HS-27A (cell line): ENCODE results near the gene IQSEC2.

ENCODE experiments used
- DNase-seq: peaks from one replicate; pipeline ENCODE4 v3.0.0-alpha.2; 2012; ENCODE audit warnings: low read depth, missing footprints

IQSEC2 gene

DNA sequence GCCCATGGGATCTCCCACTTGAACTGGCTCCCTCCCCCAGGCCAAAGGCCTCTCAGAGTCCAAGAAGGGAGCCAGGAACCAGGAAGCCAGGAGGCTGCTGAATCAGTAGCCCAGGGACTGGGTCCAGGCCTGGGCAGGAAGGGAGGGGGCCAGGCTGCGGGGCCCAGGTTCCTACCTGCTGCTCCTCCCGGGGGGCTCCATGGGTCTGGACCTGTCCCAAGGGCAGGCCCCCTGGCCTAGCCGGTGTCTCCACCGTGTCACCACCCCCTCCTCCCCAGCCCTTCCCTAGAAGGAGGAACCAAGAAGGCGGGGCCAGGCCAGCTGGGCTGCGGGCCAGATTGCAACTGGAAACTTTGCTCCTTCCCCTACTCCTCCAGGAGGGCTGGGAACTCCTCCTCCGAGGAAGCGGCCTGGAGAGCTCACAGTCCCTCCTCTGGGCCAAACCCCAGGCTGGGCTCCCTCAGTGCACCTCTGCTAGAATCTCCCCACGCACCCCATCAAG, at the start of gene IQSEC2:
IQSEC2 (minus strand) TSS at position 264 of the 502 bp plus-strand sequence.
- DNase-seq, result no peak

DNA sequence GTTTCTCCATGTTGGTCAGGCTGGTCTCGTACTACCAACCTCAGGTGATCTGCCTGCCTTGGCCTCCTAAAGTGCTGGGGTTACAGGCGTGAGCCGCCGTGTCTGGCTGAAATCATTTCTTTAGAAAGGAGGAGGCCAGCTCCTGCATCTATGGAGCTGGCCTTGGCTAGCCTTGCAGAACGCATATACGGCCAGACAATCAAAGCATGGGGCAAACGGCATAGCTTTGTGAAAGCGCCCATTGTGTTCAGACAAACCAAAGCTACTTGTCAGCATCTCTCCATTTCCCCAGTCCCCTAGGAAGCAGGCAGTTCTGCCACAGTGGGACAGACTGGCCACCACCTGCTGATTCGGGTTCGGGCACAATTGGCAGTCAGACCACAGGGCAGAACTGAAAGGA, 48.9 kb upstream of the IQSEC2 start:
- no peak for DNase-seq

DNA sequence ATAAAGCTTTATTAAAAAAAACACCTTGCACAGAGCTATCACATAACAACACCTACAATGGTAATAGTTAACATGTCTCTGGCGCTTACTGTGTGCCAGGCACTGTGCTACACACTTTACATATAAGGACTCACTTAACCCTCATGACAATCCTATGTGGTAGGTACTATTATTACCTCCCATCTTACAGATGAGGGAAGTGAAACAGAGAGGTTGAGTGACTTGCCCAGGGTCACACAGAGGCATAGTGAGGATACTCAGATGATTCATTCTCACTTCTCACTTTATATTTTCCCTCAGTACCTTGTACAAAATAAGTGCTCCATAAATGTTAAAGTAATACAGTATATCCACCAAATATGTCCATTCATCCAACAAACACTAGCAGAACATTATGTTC, 43.4 kb upstream of the IQSEC2 start:
- DNase-seq, result no peak

DNA sequence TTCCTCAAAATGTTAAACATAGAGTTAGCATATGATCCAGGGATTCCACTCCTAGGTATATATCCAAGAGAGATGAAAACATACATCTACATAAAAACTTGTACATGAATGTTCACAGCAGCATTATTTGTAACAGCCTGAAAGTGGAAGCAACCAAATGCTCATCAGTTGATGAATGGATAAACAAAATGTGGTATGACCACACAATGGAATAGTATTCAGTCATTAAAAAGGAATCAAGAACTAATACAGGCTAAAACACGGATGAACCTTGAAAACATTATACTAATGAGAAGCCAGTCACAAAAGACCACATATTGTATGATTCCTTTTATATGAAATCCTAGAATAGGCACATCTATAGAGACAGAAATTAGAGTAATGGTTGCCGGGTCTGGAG, 42.7 kb upstream of the IQSEC2 start:
- no peak for DNase-seq

DNA sequence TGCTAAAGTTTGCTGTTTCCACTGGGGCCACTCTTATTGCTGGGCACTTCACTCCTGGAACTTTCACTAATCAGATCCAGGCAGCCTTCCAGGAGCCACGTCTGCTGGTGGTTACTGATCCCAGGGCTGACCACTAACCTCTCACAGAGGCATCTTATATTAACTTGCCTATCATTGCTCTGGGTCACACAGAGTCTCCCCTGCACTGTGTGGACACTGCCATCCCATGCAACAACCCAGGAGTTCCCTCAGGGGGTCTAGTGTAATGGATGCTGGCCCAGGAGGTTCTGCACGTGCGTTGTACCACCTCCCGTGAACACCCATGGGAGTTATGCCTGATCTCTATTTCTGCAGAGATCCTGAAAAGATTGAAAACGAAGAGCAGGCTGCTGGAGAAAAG, 41.8 kb upstream of the IQSEC2 start:
- no peak for DNase-seq

DNA sequence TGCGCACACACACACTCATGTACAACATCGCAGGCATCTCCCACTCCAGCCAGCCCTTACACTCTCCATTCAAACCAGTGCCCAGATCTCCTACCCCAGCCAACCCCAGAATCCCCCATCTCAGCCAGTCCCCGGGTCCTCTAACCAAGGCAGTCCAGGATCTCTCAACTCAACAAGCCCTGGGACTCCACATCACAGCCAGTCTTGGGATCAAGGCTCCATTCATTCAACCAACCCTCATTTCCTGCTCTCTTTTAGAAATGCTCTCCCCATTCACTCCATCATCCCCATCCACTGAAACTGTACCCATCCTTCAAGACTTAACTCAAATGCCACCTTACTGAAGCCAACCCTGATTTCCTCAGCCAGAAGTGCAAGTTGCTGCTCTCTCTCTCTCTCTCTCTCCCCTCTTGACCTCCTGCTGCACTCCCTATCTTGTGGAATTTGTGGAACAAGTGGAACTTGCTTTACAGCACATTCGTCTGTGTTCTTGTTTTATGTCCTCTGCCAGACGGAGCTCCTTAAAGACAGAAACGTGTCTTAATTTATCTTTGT, 40.6 kb upstream of the IQSEC2 start:
- DNase-seq, result no peak

DNA sequence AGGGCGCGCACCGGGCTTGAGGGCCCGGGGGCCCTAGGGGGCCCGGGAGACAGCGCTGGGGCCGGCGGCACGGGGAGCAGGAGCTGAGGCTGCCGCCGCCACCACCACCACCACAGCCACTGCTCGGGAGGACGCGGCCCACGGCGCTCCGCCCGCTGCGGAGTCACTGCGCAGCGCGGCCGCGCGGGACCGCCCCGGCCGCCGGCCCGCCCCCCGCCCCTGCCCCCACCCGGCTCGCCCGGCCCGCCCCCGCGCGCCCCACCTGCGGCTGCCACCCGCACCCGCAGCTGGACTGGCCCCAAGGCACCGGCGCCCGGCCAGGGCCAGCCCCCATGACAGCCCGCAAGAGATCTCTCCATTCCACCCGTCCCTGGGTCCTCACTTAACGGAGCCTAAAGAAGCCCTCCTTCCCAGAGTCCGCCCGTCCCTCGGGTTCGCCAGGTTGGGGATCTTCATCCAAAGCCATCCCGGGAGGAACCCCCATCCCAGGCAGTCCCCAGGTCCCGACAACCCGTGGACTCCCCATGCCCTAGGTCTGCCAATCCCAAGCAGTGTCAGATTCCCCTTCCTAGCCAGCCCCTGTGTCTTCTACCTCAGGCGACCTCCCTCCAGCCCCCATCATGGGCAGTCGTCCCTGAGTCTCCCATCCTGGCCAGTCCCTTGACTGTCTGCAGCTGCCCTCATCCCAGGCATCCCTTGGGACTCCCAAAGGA, 40.0 kb upstream of the IQSEC2 start:
- no peak for DNase-seq

DNA sequence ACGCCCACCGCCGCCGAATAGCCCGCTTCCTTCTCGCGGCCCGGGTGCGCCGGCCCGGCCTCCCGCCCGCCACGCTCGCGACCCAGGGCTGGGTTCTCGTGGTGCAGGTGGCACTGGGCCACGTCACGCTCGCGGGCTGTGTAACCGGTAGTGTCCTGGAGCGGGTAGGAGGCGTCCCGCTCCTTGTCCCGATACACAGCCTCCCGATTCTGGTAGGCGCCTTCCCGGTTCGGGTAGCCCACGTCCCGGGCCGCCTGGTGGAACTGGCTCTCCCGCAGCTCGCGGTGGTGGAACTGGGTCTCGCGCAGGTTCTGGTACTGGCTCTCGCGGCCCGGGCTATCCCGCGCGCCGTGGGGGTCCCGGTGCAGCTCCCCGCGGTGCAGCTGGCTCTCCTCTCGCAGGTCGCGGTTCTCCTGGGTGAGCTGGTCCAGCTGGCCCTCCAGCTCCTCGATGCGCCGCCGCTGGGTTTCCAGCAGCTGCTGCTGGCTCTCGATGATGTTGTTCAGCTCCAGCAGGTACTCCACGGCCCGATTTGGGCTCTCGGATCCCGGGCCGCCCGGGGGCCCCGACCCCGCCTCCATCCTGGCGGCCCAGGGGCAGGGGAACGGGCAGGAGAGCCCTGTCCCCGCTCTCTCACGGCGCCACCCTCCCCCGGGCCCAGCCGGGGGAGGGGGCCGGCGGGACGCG, 39.3 kb upstream of the IQSEC2 start:
- DNase-seq, result no peak

DNA sequence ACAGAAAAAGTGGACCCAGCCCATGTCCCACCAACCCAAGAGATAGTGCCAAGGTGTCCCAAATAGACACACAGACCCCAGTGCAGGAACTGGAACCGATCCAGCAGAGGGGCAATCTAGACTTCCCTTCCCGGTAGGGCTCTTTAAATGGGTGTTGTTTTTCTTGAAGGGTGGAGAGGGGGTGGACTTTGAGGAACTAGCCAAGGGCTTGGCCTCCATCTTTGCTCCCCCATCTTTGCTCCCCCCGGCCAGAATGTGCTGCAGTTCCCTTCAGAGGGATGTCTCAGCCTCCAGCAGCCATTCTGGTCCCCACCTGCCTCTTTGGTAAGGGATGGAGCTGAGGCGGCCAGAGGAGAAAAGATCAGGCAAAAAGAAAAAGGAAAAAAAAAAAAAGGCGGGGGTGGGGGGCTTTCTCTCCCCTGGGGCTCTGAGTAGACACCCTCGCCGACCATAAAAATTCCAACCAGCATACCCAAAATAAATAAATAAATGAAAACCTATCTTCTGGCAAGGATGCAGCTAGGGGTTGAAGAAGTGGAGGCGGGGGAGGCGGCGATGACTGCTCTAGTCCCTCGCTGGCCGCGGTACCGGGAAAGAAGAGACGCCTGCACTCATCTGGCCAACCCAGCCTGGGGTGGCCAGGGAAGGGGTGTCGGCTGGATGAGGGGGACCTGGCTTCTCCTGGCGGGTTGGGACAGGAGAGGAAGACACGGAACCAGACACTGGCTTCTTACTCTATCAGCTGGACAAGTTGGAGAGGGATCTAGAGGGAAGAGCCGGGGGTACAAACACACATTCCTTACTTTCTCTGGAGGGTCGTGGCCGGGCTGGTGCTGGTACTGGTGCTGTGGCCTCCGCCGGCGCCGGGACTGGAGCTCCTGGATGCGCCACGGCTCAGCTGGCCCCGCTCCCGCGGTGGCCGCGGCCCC, 38.5 kb upstream of the IQSEC2 start:
- no peak for DNase-seq

DNA sequence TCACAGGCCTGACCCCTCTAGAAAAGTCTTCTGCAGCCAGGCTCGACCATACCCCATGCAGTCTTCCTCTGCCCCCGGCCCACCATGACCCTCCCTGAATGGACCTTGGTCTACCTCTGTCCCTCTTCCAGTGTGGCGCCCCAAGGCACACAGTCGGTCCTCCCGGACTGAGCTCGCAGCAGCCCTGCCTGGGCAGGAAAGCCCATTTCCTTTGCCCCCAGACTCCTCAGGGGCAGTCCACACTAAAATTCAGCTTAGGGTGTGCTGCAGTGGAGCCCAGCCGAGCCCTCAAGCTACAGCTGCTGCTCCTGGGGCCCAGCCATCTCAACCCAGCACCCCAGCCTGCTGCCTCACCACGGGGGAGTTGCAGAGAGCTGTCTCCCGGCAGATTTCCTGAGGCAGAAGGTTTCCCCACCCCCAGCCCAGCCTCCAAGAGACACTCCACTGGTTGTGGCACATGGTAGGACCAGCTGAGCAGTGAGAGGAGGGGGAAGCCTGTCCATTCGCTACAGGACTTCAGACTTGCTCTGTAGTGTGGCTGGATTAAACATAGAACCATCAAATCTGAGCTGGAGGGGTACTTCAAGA, 37.5 kb upstream of the IQSEC2 start:
- DNase-seq, result no peak

DNA sequence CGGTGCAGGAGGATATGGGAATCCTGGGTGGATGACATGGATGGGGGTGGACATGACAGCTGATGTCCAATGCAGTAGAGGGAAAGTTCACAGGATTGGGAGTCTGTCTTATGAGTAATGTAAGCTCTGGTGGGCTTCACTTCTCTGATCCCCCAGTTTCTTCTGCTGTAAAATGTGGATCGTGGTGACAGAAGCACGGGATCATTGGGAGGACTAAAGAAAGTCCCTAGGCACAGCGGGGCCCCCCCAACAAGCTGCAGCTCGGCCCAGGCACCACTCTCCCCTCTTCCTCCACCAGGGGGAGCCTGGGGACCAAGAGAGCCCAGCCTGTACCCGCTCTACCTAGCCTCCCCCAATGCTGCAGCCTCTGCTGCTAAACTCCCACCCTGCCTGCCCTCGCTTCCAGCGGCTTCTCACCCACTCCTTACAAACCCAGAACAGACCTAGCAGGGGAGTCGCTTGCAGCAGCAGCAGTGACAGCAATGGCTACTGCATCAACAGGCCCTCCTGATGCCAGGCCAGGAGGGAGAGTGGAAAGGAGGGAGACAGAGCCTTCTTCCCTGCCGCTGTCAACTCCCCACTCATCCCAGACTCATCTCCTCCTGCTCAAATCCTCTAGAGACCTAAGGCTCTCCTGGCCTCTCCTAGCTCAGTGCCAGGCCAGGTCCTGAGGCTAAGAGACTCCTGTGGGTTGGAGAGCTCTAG, 36.1 kb upstream of the IQSEC2 start:
- DNase-seq, result no peak

DNA sequence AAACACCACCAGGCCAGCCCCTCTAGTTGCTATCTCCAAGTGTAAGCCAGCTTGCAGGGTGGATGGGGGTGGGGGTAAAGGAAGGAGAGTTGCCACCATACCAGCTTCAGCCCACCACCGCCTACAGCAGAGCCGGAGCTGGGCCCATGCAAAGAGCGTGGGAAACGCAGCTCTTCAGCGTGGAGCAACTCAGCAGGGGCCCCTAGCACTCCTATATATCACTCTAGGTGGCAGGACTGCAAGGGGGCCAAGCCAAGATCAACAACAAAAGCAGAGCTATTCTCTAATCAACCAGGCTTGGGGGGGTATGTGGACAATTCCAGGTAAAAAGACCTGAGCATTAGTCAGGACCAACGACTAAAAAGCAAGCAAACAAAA, 35.5 kb upstream of the IQSEC2 start:
- DNase-seq, result no peak

DNA sequence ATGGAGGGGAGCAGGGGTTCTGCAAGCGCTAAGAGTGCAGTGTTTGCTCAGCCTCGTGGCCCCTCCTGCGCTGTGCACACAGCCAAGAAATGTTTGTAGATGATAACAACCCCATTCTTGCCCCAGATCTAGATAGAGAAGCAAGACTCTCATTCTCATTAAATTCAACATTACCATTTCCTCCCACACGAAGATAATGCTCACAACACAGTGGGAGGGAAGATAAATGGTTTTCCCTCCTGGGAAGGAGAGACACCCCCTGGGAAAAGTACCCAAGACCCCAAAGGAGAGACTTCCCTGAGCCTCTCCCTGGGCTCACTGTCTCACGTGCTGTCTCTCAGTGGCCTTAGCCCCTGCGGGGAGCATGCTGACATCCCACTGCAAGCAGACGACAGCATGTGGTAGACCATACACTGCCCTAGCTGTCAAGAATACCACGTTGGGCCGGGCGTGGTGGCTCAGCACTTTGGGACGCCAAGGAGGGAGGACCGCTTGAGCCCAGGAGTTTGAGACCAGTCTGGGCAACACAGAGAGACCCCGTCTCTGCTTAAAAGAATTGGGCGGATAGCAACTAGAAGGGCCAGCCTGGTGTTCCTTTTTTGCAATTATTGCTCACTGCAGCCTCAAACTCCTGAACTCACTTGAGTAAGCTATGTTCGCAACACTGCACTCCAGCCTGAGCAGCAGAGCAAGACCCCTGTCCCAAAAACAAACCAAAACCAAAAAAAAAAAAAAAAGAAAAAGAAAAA, 34.9 kb upstream of the IQSEC2 start:
- DNase-seq, result no peak

DNA sequence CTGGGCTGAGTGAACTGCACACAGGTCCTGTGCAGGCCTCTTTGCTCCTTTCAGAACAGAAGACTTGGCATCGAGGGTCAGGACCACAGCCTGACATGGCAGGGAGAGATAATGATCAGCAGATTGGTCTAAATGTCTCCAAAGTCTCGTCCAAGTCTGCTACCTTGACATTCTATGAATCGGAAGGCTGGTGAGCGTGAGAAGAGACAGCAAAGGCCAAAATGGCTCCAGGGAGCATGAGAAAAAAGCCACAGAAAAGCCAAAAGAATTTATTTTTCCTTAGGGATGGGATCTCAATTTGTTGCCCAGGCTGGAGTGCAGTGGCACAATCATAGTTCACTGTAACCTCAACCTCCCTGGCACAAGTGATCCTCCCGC, 32.3 kb upstream of the IQSEC2 start:
- DNase-seq, result no peak

DNA sequence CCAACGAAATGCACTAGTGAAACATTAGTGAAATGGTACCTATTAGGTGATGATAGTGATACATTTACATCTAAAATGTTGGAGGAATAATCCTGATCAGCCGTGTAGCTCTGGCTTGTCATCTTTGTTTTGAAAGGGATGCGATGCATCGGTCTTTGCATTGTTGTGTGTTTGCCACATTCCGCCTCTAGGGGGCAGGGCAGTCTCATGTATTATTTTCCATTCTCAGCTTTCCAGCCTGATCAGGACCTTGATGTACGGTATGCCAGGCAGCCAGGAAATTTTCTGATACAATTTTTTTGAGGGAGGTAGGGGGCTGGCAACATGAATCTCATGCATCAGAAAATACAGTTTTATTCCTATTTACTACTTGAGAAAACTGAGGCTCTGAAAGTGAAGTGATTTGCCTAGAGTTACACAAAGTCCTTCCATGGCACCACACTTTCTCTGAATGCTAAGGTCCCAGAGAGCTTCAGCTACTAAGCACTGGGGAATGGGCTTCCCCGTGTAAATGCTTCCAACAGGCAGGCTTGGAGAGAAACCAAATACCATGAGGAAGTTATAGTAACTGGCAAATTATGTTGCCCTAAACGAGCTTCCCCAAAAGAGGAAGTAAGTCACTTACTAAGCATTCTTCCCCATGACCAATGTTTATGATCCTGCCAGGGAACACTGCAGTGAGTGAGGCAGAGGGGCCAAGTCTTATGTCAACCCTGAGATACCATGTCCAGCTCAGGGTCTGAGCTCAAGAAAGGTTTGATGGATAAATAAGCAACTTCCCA, 31.8 kb upstream of the IQSEC2 start:
- DNase-seq, result no peak

DNA sequence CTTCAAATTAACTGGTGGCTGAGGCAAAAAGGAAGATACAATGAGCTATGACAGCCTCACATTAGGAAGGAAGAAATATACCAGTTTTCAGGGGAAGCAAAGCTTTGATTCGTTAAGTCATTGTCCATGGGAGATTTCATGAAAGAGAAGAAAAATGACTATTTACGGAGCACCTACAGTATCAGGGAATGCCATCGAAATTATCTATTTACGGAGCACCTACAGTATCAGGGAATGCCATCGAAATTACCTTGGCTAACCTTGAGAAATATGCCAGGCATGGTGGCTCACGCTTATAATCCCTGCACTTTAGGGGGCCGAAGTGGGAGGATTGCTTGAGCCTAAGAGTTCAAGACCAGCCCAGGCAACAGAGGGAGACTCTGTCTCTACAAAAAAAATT, 28.5 kb upstream of the IQSEC2 start:
- DNase-seq, result no peak

DNA sequence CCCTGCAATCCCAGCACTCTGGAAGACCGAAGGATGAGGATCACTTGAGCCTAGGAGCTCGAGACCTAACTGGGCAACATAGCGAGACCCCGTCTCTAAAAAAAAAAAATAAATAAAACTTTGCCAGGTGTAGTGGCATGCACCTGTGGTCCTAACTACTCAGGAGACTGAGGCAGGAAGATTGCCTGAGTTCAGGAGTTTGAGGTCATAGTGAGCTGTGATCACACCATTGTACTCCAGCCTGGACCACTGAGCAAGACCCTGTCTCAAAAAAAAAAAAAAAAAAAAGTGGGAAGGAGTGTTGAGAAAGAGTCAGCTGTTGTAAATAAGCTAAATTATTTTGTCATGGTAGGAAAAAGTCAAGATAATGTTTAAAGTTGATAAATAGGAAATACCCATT, 27.5 kb upstream of the IQSEC2 start:
- no peak for DNase-seq

DNA sequence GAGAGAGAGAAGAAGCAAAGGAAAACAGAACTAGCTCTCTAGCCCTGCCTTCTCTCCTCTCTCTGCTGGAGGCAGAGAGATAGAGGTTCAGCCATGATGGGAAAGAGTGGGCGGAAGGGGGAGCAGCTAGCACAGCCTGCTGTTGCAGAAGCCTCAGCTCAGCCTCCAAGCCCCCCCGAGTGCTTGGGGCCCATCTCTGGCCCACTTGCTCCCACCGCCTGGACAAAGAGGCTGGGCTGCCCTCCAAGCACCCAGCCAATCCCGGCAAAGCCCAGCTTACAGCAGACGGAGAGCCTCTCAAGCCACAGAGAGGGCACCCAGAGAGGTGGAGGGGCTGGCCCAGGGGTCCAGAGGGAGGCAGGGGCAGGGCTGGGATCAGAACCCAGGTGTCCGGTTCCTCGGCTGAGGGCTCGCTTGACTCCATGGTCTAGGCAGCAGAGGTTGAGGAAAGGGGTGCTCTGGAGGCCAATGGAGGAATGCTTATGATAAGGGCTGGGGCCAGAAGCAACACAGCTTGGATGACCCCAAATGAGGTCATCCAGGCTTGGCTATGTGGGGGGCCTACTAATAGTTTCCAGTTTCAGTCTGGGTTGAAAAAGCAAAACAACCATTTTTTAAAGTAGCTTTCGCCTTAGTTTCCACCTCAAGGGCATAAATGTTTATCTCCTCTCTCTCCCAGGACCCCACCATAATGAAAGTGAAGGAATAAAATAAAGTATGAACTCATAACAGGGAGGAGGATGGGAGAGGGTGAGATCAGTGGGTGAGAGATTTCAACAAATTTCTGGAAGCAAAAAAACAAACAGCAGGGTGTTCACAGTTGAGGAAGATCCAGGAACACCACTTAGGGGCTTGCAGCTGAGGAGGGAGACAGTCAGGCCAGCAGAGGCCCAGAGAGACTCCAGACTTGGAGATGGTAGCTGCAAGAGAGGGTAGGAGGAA, 24.9 kb upstream of the IQSEC2 start:
- no peak for DNase-seq
